NB4 (cell line): ENCODE measurements around the gene SRMS.

ENCODE experiments used
- CTCF ChIP-seq: IDR thresholded peaks from one replicate; pipeline ENCODE4 v1.5.1; 2012; ENCODE audit warnings: low read depth, low read length
- MAX ChIP-seq: IDR thresholded peaks from 2 replicates; pipeline ENCODE4 v1.6.1; 2011; ENCODE audit warnings: low read depth, low read length
- MYC ChIP-seq: IDR thresholded peaks from 2 replicates; pipeline ENCODE4 v1.6.1; 2011; ENCODE audit warnings: low read depth, low read length
- POLR2A ChIP-seq: IDR thresholded peaks from 2 replicates; pipeline ENCODE4 v1.6.1; 2011; ENCODE audit warnings: mild to moderate bottlenecking; ENCODE audit not compliant: insufficient read length; ENCODE audit errors: extremely low read depth

GRCh38 chr20:63582382-63583063, 35.0 kb upstream of the SRMS start:
- TF ChIP-seq CTCF (no peak), POLR2A (no peak), MYC (no peak), MAX (no peak)
